ENCODE measurements around the gene TIMP2.

TIMP2 gene

GRCh38 chr17:78920528-78920927 is 4.7 kb downstream of the TIMP2 start:
- peak overlapping the region; percentile 10; the same call in 1 of the 2 replicates for H3K4me3 ChIP-seq (ENCODE audit: low read length)
- no peak for TF ChIP-seq CTCF (conservative IDR thresholded peaks at IDR 0.05; ENCODE audit: low read length)
- no peak for DNase-seq (ENCODE audit: low read depth)

GRCh38 chr17:78919861-78920450 is 5.2 kb downstream of the TIMP2 start:
- no peak for DNase-seq (ENCODE audit: low read depth)
- TF ChIP-seq CTCF (conservative IDR thresholded peaks at IDR 0.05; ENCODE audit: low read length) = no peak
- no peak overlapping the region; the same call in 1 of the 2 replicates for H3K4me3 ChIP-seq (ENCODE audit: low read length)

GRCh38 chr17:78918979-78919378 is 6.2 kb downstream of the TIMP2 start:
- DNase-seq (ENCODE audit: low read depth) = no peak
- TF ChIP-seq CTCF (conservative IDR thresholded peaks at IDR 0.05; ENCODE audit: low read length) = no peak
- H3K4me3 ChIP-seq (ENCODE audit: low read length) = no peak overlapping the region; the same call in 1 of the 2 replicates

DNA sequence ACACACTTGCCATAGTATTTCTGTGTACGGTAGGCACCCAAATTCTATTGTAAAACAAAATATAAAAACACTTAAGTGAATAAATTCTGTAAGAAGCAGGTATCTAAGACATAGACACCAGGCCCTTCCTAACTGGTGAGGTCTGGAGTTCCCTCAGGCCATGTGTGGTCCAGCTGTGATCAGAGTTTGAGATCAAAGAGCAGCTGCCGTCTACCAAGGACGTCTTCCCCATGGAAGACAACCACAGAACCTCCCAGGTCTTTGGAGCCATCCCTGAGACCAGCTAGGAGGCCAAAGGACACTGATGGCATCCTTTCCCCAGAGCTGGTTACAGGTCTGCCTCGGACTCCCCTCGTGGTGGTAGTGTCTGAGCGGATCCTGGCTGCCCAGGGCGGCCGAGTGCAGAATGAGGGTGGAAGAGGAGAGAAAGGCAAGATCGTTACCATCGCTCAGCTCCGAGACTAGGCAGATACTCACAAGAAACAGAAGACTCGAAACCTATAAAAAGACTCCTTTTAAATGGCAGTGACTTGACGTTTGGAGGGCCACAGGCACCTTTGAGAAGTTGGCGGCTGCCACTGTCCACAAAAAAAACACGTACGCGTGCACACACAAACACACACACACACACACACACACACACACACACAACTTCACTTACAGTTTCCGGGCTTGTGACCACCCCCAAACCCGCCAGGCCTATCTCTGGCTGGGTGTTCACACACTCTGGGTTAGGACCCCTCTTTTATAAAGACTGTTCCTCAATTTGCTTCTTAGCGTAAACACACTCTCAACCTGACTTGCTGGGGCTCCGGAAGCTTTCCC is 7.5 kb downstream of the TIMP2 start:
- DNase-seq (ENCODE audit: low read depth) = no peak
- no peak overlapping the region for H3K4me3 ChIP-seq (ENCODE audit: low read length)
- no peak for TF ChIP-seq CTCF (conservative IDR thresholded peaks at IDR 0.05; ENCODE audit: low read length)

DNA sequence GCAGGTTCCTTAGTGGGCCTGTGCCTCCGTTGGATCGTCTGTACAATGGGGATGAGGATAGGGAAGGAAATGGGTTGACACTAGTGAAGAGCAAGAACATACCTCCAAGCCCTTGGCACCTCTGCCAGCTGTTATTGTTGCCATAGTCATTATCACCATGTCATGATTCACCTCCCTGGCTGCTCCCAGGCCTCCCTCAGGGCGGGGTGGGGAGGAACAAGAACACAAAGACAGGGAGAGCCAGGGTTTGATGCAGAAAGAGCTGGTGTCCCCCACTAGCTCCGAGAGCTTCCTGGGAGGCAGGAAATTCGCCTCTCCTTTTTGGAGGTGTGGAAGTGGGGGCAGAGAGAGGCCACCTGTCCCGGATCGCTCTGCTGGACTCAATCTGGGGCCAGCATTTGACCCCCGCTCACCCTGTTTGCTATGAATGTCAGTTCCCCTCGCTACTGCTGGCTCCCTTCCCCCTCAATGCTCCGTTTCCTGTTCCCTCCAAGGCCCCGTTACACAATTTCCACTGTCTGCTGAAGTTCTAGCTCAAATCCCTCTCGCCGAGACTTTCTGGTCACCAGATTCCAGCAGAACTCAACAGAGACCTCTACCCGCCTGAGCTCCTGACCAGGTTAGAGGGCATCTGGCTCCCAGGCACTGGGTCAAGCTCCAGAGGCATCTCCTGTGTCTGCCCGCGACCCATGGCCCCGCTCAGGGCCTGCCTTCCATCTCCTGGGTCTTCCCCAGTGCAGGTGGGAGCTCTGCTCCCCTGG is 9.1 kb downstream of the TIMP2 start:
- TF ChIP-seq CTCF (conservative IDR thresholded peaks at IDR 0.05; ENCODE audit: low read length) = no peak
- H3K4me3 ChIP-seq (ENCODE audit: low read length) = peak overlapping the region; percentile 30
- DNase-seq (ENCODE audit: low read depth) = peak; percentile 71

DNA sequence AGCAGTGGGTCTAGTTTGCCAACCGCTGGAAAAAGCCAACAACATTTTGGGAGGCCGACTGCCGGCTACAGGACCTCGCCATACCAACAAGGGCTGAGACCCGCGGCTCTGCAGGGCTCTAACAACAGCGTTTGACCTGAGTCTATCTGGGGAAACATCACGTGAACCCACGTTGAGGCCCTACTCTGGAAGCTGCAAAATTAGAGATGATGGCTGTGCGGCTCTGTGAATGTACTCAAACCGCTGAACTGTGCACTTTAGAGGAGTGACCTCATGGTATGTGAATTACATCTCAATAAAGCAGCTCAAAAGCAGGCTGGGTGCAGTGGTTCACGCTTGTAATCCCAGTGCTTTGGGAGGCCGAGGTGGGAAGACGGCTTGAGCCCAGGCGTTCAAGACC is 12.1 kb downstream of the TIMP2 start:
- no peak for DNase-seq (ENCODE audit: low read depth)
- no peak for TF ChIP-seq CTCF (conservative IDR thresholded peaks at IDR 0.05; ENCODE audit: low read length)
- no peak overlapping the region for H3K4me3 ChIP-seq (ENCODE audit: low read length)
